Neural progenitor cell (in vitro differentiated cells): ENCODE results near the gene GFY.
"Not testable (repeated sequence)": the region's sequence is repeated elsewhere in the genome, so short reads cannot be mapped to it uniquely, and the experiment has no call there.

ENCODE experiments used
- CTCF ChIP-seq: fragments of 200-600 bp; sonication (generic); IDR thresholded peaks from 2 replicates; pipeline ENCODE4 v1.5.1; 2017; ENCODE audit warnings: antibody characterized with exemption, mild to moderate bottlenecking
- EZH2 ChIP-seq: fragments of 200-600 bp; sonication (generic); IDR thresholded peaks from 2 replicates; pipeline ENCODE4 v1.6.1; 2017; ENCODE audit warnings: antibody characterized with exemption, mild to moderate bottlenecking, moderate library complexity
- EZH2phosphoT487 ChIP-seq: fragments of 200-600 bp; sonication (generic); IDR thresholded peaks from 2 replicates; pipeline ENCODE4 v1.6.1; 2017; ENCODE audit warnings: antibody characterized with exemption

- TF ChIP-seq CTCF, EZH2, EZH2phosphoT487: not testable (repeated sequence)
These were observed 35.9 kb downstream of the GFY start for GRCh38 chr19:49461130-49461529.
